Forelimb muscle (tissue), 1 donor: ENCODE measurements around the gene GALNT17. TPM values are rescaled to one million over a fixed set of nuclear protein-coding genes. Genes with fewer than 3 reads are reported as not detected.

Experiments
- DNase-seq: peaks from one replicate; pipeline ENCODE4 v3.0.0-alpha.2; 2013; ENCODE audit warnings: low read depth
- polyA plus RNA-seq: library from polyadenylated mRNA; unstranded; fragments of 120-200 nt; gene quantifications from one replicate; pipeline ENCODE4 v1.2.1, GENCODE V29; 2013; ENCODE audit not compliant: insufficient read length

GALNT17 gene
- polyA plus RNA-seq, 1 donor, result 35.4 TPM

- no peak for DNase-seq
Observed at GRCh38 chr7:71393661-71394060, 261.7 kb downstream of the GALNT17 start.

- no peak for DNase-seq
Observed at GRCh38 chr7:71402684-71403083, 270.7 kb downstream of the GALNT17 start.

- DNase-seq, result no peak
Observed at GRCh38 chr7:71403202-71403946, 271.4 kb downstream of the GALNT17 start.

- DNase-seq, result no peak
Observed at GRCh38 chr7:71404726-71405345, 272.9 kb downstream of the GALNT17 start.

GRCh38 chr7:71408271-71408670, 276.3 kb downstream of the GALNT17 start:
- no peak for DNase-seq

- no peak for DNase-seq
Observed at GRCh38 chr7:71409550-71410157, 277.7 kb downstream of the GALNT17 start.

- no peak for DNase-seq
Observed at GRCh38 chr7:71411475-71411874, 279.5 kb downstream of the GALNT17 start.

- no peak for DNase-seq
Observed at GRCh38 chr7:71414490-71414889, 282.5 kb downstream of the GALNT17 start.

GRCh38 chr7:71419546-71420337, 287.8 kb downstream of the GALNT17 start:
- DNase-seq, result no peak

GRCh38 chr7:71422104-71422503, 290.2 kb downstream of the GALNT17 start:
- DNase-seq, result no peak

- no peak for DNase-seq
Observed at GRCh38 chr7:71424166-71425035, 292.5 kb downstream of the GALNT17 start.

- no peak for DNase-seq
Observed at GRCh38 chr7:71429083-71429482, 297.1 kb downstream of the GALNT17 start.

- DNase-seq, result no peak
Observed at GRCh38 chr7:71430246-71430645, 298.3 kb downstream of the GALNT17 start.

- DNase-seq, result no peak
Observed at GRCh38 chr7:71439321-71439720, 307.4 kb downstream of the GALNT17 start.

- no peak for DNase-seq
Observed at GRCh38 chr7:71442492-71443190, 310.7 kb downstream of the GALNT17 start.

GRCh38 chr7:71443191-71443530, 311.2 kb downstream of the GALNT17 start:
- DNase-seq, result no peak

- DNase-seq, result no peak
Observed at GRCh38 chr7:71444130-71444529, 312.2 kb downstream of the GALNT17 start.

- no peak for DNase-seq
Observed at GRCh38 chr7:71453630-71454029, 321.7 kb downstream of the GALNT17 start.

- no peak for DNase-seq
Observed at GRCh38 chr7:71454981-71455380, 323.0 kb downstream of the GALNT17 start.

GRCh38 chr7:71457021-71457420, 325.1 kb downstream of the GALNT17 start:
- no peak for DNase-seq
